ENCODE measurements around the gene SHKBP1.
A peak's percentile ranks its signal among the peaks of the same experiment; 100 is the strongest.

SHKBP1 gene

GRCh38 chr19:40601134-40601974 lies 24.7 kb downstream of the SHKBP1 start, which contains the start of gene LTBP4 (continued):
- TF ChIP-seq ZBTB6 (tag by site-specific recombination; IDR thresholded peaks at IDR 0.05) (no peak), ZNF843 (tag by site-specific recombination; IDR thresholded peaks at IDR 0.05) (no peak), ZNF449 (tag by site-specific recombination; IDR thresholded peaks at IDR 0.05) (peak; percentile 81), ZNF645 (tag by site-specific recombination; IDR thresholded peaks at IDR 0.05) (no peak), ZNF19 (tag by site-specific recombination; IDR thresholded peaks at IDR 0.05; ENCODE audit: low read depth) (no peak), ZSCAN30 (tag by site-specific recombination; IDR thresholded peaks at IDR 0.05) (peak; percentile 92), KLF9 (tag by site-specific recombination; IDR thresholded peaks at IDR 0.05; ENCODE audit: low read depth) (no peak), ZNF677 (tag by site-specific recombination; IDR thresholded peaks at IDR 0.05) (peak; percentile 63), ZNF16 (tag by site-specific recombination; IDR thresholded peaks at IDR 0.05; ENCODE audit: low read depth) (no peak), IKZF3 (tag by site-specific recombination; IDR thresholded peaks at IDR 0.05) (peak; percentile 67), SETDB1 (IDR thresholded peaks at IDR 0.05; ENCODE audit: insufficient read length, low read length) (no peak), ZNF18 (tag by site-specific recombination; IDR thresholded peaks at IDR 0.05) (no peak), ZNF274 (IDR thresholded peaks at IDR 0.05; ENCODE audit: low read length) (no peak), ZNF274 (tag by site-specific recombination; IDR thresholded peaks at IDR 0.05; ENCODE audit: borderline replicate concordance) (no peak), ZBTB49 (tag by site-specific recombination; IDR thresholded peaks at IDR 0.05; ENCODE audit: low read depth) (no peak), KLF16 (tag by site-specific recombination; IDR thresholded peaks at IDR 0.05) (no peak; the same call in 1 of the 2 replicates), ZNF585B (tag by site-specific recombination; IDR thresholded peaks at IDR 0.05) (no peak), ZNF23 (tag by site-specific recombination; IDR thresholded peaks at IDR 0.05; ENCODE audit: borderline replicate concordance) (0 out of 2 replicates have a peak, but pooled peaks have one; percentile 1), ZNF292 (tag by site-specific recombination; IDR thresholded peaks at IDR 0.05; ENCODE audit: borderline replicate concordance, low read depth) (no peak), ZFHX2 (tag by site-specific recombination; conservative IDR thresholded peaks at IDR 0.05) (peak; percentile 75), RBAK (tag by site-specific recombination; IDR thresholded peaks at IDR 0.05) (no peak), ZNF223 (tag by site-specific recombination; IDR thresholded peaks at IDR 0.05) (no peak), ZNF629 (tag by site-specific recombination; IDR thresholded peaks at IDR 0.05) (no peak), ZNF133 (tag by site-specific recombination; IDR thresholded peaks at IDR 0.05) (no peak), ZNF549 (tag by site-specific recombination; IDR thresholded peaks at IDR 0.05) (no peak)
- TF ChIP-seq, protein P1, sequence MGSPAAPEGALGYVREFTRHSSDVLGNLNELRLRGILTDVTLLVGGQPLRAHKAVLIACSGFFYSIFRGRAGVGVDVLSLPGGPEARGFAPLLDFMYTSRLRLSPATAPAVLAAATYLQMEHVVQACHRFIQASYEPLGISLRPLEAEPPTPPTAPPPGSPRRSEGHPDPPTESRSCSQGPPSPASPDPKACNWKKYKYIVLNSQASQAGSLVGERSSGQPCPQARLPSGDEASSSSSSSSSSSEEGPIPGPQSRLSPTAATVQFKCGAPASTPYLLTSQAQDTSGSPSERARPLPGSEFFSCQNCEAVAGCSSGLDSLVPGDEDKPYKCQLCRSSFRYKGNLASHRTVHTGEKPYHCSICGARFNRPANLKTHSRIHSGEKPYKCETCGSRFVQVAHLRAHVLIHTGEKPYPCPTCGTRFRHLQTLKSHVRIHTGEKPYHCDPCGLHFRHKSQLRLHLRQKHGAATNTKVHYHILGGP (tag by site-specific recombination; IDR thresholded peaks at IDR 0.05), result no peak
- TF ChIP-seq, protein P2, sequence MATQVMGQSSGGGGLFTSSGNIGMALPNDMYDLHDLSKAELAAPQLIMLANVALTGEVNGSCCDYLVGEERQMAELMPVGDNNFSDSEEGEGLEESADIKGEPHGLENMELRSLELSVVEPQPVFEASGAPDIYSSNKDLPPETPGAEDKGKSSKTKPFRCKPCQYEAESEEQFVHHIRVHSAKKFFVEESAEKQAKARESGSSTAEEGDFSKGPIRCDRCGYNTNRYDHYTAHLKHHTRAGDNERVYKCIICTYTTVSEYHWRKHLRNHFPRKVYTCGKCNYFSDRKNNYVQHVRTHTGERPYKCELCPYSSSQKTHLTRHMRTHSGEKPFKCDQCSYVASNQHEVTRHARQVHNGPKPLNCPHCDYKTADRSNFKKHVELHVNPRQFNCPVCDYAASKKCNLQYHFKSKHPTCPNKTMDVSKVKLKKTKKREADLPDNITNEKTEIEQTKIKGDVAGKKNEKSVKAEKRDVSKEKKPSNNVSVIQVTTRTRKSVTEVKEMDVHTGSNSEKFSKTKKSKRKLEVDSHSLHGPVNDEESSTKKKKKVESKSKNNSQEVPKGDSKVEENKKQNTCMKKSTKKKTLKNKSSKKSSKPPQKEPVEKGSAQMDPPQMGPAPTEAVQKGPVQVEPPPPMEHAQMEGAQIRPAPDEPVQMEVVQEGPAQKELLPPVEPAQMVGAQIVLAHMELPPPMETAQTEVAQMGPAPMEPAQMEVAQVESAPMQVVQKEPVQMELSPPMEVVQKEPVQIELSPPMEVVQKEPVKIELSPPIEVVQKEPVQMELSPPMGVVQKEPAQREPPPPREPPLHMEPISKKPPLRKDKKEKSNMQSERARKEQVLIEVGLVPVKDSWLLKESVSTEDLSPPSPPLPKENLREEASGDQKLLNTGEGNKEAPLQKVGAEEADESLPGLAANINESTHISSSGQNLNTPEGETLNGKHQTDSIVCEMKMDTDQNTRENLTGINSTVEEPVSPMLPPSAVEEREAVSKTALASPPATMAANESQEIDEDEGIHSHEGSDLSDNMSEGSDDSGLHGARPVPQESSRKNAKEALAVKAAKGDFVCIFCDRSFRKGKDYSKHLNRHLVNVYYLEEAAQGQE (tag by site-specific recombination; IDR thresholded peaks at IDR 0.05), result no peak
